SK-N-SH (cell line): Measurements from ENCODE around the gene CIT.

Experiments
- CTCF ChIP-seq: fragments of 200-600 bp; sonication (generic); IDR thresholded peaks from 2 replicates; pipeline ENCODE4 v1.6.1; 2017; ENCODE audit warnings: antibody characterized with exemption, mild to moderate bottlenecking, moderate library complexity
- EP300 ChIP-seq, 2 experiments: IDR thresholded peaks; 2 replicates each; pipeline versions ENCODE4 v1.4.0 to v1.6.1; 2012; ENCODE audit warnings: borderline replicate concordance in 1 of 2, low read depth in 1 of 2, low read length in 1 of 2
- GABPA ChIP-seq: IDR thresholded peaks from 2 replicates; pipeline ENCODE4 v1.4.0; 2012; ENCODE audit warnings: low read depth, mild to moderate bottlenecking
- MXI1 ChIP-seq: IDR thresholded peaks from 2 replicates; pipeline ENCODE4 v1.6.1; 2012; ENCODE audit warnings: mild to moderate bottlenecking, low read depth, low read length, improper control_type of control experiment
- NFIC ChIP-seq: IDR thresholded peaks from 2 replicates; pipeline ENCODE4 v1.4.0; 2012; ENCODE audit warnings: borderline replicate concordance
- PBX3 ChIP-seq: IDR thresholded peaks from 2 replicates; pipeline ENCODE4; 2012
- POLR2AphosphoS5 ChIP-seq: IDR thresholded peaks from 2 replicates; pipeline ENCODE4 v1.6.1; 2012; ENCODE audit warnings: low read depth, low read length
- RAD21 ChIP-seq: IDR thresholded peaks from 2 replicates; pipeline ENCODE4 v1.6.1; 2012; ENCODE audit warnings: mild to moderate bottlenecking, low read length
- RCOR1 ChIP-seq: fragments of 150-350 bp; IDR thresholded peaks from 2 replicates; pipeline ENCODE4 v1.6.1; 2017; ENCODE audit warnings: antibody characterized with exemption, low read length
- REST ChIP-seq: IDR thresholded peaks from 2 replicates; pipeline ENCODE4 v1.6.1; 2012; ENCODE audit warnings: mild to moderate bottlenecking, low read depth, low read length, moderate library complexity
- SMC3 ChIP-seq: IDR thresholded peaks from 2 replicates; pipeline ENCODE4 v1.6.1; 2012; ENCODE audit warnings: low read depth, low read length, improper control_type of control experiment
- TAF1 ChIP-seq: IDR thresholded peaks from 2 replicates; pipeline ENCODE4 v1.6.1; 2012; ENCODE audit warnings: low read depth, mild to moderate bottlenecking, low read length, moderate library complexity, borderline replicate concordance
- YY1 ChIP-seq: IDR thresholded peaks from 2 replicates; pipeline ENCODE4 v1.4.0; 2012; ENCODE audit warnings: low read depth, mild to moderate bottlenecking
- ZBTB33 ChIP-seq: IDR thresholded peaks from 2 replicates; pipeline ENCODE4 v1.4.0; 2012; ENCODE audit warnings: low read depth, borderline replicate concordance

GRCh38 chr12:119692997-119693396, 184.1 kb downstream of the CIT start:
- TF ChIP-seq CTCF (no peak), RCOR1 (peak; percentile 33; the same call in 1 of the 2 replicates), POLR2AphosphoS5 (peak; percentile 75), SMC3 (no peak), PBX3 (peak; percentile 94), REST (peak; percentile 12; the same call in 1 of the 2 replicates), GABPA (no peak), YY1 (no peak), EP300 (IDR thresholded peaks at IDR 0.05; ENCODE audit: borderline replicate concordance in 1 of 2, low read depth in 1 of 2, low read length in 1 of 2) (peak; percentile 71 to 89; a peak in 3 of 4 replicates), NFIC (peak; percentile 99), RAD21 (no peak), TAF1 (no peak), ZBTB33 (peak; percentile 36; the same call in 1 of the 2 replicates), MXI1 (no peak)
